Activated CD8-positive, alpha-beta memory T cell treated with anti-CD3 and anti-CD28 coated beads for 36 hours (primary cell): ENCODE data around the gene SRC. TPM values are rescaled to one million over a fixed set of nuclear protein-coding genes. Genes with fewer than 3 reads are reported as not detected.

Experiments
- CTCF ChIA-PET: fragments of 350-600 bp; sonication (Branson Sonifier 250); formaldehyde crosslinking; loops from one replicate; lab custom pipeline; 2021; ENCODE audit warnings: antibody characterized with exemption; lab: Charles Lee
- POLR2A ChIA-PET: fragments of 350-600 bp; sonication (Branson Sonifier 250); formaldehyde crosslinking; loops from one replicate; lab custom pipeline; 2021; ENCODE audit warnings: antibody characterized with exemption; lab: Charles Lee
- total RNA-seq, 2 experiments: library from RNA; stranded (reverse); gene quantifications; one replicate each; pipeline ENCODE4 v1.2.3, GENCODE V29; 2021

The SRC gene
- total RNA-seq: 1 to 10 TPM; 2.3 to 3.2 TPM

DNA sequence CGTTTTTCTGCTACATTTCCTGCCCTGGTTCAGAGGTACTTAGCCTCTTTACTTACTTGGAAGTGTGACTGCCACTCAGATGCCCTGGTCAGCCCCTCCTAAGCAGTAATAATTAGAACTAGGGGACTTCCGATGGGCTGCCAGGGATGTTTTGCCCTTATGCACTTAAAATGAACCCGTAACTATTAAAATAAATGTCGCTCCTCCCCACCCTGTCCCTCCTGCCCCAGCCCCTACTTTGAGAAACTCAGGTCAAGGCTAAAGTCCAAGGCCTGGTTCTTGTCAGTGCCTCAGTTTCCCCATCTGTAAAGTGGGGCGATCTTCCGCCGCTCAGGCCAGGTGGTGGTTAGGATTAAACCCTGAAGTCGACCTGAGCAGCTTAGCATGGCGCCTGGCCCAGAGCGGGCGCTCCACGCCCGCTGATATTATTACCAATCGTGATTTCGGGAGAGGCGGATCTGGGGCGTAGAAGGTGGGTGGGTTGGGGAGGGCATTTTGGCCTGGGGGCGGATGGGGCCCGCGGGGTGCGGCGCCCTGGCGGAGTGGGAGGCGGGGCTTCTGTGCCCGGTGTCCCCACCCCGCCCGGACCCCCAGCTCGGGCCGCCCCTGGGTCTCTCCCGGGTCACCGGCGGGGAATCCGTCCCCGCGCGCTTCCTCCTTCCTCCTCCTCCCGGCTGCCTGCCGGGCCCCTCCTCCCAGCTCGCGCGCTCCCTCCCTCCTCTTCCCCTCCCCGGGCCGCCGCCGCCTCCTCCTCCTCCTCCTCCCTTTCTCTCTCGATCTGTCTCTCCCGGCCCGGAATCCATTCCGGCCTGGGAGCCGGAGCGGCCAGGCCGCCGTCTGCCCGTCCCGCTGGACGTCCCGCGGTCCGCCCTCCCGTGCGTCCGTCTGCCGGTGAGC, at the start of gene SRC:
Gene SRC, plus strand, starts transcription at position 802 of the 897 bp plus-strand sequence. CDS start 38,014 bp downstream, outside the sequence.
- ChIA-PET POLR2A (interaction anchor here (0.6 kb wide), 2 partner anchors 146 to 1799 kb away, joined by 3 to 4 read pairs; no protein-coding TSS in a partner anchor), CTCF (interaction anchor here (0.5 kb wide), 1 partner anchor 43 kb away, joined by 4 read pairs; no protein-coding TSS in a partner anchor)

DNA sequence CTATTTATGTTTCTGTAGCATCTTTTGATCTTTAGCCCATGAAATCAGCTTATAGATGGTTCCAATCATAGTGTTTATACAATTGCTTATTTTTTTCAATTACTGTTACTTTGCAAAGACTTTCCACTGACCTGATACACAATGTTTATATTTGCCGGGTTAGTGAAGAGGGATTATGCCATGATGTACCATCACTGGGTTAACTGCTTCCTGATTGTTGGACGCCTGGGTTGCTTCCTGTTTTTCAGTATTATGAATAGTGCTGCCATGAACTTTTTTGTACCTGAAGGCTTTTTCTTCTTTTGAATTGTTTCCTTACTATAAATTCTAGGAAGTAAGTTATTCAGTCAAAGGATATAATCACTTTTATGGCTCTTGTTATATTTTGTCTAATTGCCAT, 49.6 kb upstream of the SRC start:
- POLR2A ChIA-PET: no interaction called here
- CTCF ChIA-PET: interaction anchor here (1.5 kb wide), 1 partner anchor 14 kb away, joined by 3 read pairs; no protein-coding TSS in a partner anchor

DNA sequence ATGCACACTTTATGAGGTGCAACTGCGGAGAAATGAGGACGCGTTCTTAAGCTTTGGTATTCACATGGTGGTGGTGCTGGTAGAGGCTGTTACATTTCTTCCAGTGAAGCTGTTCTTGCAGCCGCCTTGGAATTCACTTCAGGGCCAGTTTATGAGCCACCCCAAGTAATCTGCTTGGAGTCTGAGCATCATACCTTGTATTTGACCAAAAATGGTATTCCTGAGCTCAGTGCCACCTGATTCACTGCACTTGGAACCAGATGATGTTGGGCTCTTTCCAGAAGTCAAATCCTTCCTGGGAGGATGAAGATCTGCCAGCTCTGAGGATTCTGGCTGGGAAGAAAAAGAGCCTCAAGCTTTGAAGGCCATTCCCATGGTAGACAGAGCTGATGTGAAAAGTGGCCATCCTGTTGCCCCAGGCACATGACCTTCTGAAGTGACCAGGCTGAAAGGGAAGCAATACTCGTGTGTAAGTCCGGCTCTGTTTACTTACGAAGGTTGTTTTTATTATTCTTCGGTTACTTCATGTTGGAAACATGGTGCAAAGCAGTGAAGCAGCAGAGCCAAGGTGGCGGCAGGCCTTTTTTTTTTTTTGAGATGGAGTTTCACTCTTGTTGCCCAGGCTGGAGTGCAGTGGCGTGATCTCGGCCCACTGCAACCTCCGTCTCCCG, 48.7 kb upstream of the SRC start:
- POLR2A ChIA-PET: no interaction called here

DNA sequence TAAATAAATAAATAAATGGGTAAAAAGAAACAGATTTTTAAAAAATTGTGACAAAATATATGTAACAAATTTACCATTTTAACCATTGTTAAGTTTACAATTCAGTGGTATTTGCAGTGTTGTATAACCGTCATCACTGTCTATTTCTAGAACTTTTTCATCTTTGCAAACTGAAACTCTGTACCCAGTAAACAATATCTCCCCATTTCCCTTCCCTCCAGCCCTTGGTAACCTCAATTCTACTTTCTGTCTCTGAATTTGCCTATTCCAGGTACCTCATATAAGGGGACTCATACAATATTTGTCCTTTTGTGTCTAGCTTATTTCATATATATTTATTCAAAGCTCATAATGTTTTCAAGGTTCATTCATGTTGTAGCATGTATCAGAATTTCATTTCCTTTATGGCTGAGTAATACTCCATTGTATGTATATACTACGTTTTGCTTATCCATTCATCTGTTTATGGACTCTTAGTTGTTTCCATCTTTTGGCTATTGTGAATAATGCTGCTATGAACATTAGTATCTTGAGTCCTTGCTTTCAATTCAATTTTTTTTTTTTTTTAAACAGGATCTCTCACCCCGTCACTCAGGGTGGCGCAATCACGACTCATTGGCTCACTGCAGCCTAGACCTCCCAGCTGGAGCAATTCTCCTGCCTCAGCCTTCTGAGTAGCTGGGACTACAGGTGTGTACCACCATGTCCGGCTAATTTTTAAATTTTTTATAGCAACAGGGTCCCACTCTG, 47.6 kb upstream of the SRC start:
- CTCF ChIA-PET: interaction anchor here (0.7 to 1.3 kb wide), 2 partner anchors 63 to 104 kb away, joined by 3 read pairs; no protein-coding TSS in a partner anchor

More for the DNA sequence above, 48.7 kb upstream of the SRC start:
- CTCF ChIA-PET: interaction anchor here (1.5 kb wide), 1 partner anchor 14 kb away, joined by 3 read pairs; no protein-coding TSS in a partner anchor

DNA sequence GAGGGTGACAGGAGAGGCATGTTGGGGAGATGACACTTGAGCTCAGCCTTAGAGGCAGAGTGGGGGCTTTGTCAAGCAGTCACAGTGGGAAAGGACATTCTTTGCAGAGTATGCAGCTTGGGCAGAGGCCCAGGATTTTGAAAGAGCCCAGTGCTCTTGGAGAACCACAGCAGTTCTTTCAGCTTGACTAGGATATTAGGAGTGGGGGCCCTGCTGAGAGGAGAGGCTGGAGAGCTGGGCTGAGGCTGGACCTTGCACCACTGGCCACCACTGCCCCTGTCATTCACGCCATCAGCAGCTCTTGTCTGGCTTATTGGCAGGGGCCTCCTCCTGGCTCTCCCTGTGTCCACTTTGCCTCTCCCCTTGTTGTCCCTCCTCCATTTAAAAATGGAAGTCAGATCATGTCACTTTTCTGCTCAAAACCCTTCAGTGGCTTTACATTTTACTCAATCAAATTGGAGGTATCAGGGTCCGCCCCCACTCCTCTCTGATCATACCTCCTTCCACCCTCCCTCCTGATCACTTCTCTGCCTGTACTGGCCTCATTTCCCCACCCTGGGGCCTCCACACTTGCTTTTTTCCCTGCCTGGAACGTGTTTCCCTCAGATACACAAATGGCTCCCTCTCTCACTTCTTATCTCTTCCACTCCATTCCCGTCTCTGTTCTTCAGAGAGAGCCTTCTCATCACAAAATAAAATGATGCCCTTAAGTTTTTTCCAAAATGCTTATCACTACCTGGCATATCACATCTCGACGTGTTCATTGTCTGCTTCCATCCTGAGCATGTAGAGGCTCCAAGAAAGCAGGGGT, 46.0 kb upstream of the SRC start:
- ChIA-PET POLR2A (no interaction called here), CTCF (no interaction called here)

More for the DNA sequence above, 47.6 kb upstream of the SRC start:
- POLR2A ChIA-PET: no interaction called here

DNA sequence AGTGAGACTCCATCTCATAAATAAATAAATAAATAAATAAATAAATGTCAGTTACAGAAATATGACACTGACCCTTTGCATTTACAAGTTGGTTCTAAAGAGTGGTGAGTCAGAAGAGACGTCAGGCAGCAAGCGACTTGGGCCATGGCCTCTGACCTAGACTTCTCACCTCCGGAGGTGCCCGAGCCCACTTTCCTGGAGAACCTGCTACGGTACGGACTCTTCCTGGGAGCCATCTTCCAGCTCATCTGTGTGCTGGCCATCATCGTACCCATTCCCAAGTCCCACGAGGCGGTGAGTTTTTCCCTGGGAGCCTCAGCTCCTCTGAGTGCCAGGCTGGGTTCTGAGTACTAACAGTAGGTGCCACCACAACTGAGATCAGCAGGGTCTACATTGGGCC, 44.8 kb upstream of the SRC start:
- ChIA-PET POLR2A (no interaction called here), CTCF (no interaction called here)

DNA sequence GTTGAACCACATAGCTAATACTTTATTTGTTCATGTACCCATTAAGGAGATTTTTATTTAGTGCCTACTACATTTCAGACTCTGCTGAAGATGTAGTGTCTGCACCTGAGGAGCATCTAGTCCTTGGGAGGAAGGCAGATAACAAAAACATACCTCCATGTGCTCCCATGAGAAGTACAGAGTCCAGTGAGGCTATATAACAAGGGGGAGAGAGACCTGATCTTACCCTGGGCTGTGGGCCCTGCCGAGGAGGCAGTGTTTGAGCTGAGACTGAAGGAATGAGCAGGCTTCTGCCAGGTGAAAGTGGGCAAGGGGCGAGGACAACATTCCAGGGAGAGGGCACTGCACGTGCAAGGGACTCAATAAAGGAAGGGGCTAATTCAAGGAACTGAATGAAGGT, 44.4 kb upstream of the SRC start:
- POLR2A ChIA-PET: no interaction called here
- CTCF ChIA-PET: no interaction called here

DNA sequence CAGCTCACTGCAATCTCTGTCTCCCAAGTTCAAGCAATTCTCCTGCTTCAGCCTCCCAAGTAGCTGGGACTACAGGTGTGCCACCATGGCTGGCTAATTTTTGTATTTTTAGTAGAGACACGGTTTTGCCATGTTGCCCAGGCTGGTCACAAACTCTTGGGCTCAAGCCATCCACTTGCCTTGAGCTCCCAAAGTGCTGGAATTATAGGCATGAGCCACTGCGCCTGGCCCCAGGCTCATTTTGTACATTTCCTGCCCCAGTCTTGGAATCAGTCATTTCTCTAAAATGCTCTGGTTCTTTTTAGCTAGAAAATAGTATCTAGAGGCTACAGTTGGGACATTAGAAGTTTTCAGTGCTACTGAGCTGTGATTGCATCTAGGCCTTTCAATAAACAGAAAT, 43.0 kb upstream of the SRC start:
- ChIA-PET POLR2A (interaction anchor here (0.6 to 0.7 kb wide), 3 partner anchors 14 to 477 kb away, joined by 3 to 8 read pairs (median 3); no protein-coding TSS in a partner anchor), CTCF (no interaction called here)

DNA sequence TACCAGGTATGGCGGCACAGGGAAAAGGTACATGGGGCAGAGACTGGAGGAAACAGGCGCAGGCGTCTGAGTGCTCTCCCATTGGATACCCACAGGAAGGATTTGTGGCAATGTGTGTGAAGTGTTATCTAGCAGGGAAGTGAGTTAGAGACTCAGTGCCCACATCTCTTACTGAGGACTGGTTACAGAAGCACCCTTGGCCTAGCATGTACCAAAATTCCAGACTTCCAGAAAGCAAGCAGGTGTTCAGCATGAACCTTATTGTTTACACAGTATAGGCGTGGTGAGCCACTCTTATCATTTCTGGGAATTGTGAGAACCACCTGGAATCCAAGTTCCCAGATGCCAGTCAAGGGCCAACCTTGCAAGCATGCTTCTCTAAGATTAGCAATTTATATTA, 42.3 kb upstream of the SRC start:
- CTCF ChIA-PET: no interaction called here
- POLR2A ChIA-PET: interaction anchor here (0.6 kb wide), 1 partner anchor 15 kb away, joined by 8 read pairs; no protein-coding TSS in a partner anchor

DNA sequence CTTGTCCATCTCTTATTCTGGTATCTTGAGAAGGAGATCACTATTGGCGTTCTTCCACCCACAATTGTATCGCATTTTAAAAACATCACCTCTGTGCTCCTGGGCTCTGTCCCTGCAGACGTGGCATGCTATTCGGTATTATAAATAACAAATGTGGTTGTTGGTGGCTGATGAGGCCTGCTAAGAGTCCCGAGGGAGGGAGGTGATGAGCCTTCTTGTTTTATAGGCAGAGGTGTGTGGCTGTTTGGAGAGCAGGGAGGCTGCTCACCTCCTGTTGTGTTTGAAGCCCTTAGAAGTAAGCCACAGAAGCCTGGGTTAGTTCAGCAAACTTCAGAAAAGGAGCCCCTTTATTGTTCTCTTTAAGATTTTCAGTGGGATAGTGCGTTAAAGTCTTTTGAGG, 40.9 kb upstream of the SRC start:
- ChIA-PET POLR2A (no interaction called here), CTCF (interaction anchor here (0.6 to 1.1 kb wide), 2 partner anchors 15 to 80 kb away, joined by 3 read pairs; no protein-coding TSS in a partner anchor)

DNA sequence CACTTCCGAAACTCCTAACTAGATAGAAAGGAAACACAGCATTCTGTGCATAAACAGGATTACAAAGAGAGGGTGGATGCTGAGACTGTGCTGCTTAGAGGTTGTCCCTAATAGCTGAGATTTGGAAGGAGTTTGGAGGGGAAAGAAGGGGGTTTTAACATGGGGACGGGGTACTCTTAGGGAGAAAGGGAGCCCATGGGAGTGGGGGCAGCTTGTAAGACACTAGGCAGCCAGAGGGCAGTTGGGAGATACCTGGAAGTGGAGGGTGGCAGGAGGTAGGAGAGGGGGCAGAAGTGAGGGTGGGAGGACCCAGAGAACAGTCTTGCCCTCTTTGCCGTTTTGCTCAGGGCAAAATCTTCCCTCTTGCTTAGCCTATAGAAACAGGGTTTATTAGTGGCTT, 40.1 kb upstream of the SRC start:
- ChIA-PET POLR2A (no interaction called here), CTCF (interaction anchor here (0.6 to 1.1 kb wide), 2 partner anchors 14 to 79 kb away, joined by 3 read pairs; no protein-coding TSS in a partner anchor)

DNA sequence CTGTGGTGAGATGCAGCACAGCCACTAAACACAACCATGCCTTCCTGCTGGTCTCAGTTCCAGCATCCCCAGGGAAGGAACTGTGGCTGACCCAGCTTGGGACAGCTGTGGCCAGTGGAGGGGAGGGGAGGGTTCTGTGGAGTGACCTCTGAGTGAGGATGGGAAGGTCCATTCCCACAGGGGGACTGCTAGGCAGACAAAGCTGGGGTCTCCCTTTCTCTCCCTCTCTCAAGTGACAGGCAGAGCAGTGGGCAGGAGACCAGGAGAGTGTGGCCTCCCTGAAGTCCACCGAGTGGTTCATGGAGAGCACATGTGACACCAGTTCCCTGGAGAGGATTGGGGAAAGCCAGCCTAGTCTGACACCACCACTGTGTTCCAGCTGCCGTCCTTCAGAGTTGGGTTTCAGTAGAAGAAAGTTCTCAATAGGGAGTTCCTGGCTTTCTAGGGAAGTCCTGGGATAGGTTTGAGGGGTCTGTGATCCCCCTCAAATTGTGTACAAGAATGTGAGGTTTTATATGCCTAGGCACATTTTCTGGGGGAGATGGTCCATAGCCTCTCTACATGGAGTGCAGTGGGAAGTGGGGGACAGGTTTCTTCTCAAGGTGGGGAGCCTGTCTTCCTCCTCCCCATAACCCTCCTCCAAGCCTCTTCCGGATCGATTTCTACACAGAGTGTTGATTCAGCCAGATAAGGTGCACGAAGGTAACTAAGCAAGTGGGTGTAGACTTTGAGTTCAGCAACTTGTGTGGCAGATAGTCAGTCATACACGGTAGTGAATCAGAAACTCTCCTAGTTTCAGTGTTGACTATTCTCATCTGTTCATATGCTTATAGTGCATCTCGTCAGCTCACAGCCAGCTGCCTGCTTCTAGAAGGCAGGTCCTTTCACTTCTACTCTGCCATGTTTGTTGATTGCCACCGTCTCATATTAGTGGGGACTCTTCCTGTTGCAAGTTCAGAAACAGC, 37.6 kb upstream of the SRC start:
- ChIA-PET CTCF (interaction anchor here (1.7 kb wide), 1 partner anchor 71 kb away, joined by 4 read pairs; no protein-coding TSS in a partner anchor), POLR2A (no interaction called here)

DNA sequence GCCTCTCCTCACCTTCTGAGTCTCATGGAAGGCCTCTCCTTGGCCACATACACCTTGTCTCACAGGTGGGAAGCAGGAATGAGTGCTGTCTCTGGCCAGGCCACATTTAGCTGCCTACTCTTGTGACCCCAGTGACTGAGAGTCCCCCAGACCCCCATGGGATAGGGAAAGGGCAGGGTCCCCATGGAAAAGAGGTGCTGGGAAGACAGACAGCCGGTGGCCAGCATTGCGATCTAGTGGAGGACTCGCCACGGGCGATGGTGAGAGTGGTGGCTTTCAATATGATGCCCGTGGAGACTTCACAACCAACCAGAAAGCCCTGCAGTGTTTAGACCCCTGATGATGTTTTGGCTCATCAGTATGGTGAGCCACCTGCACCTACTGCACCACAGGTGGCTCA, 36.6 kb upstream of the SRC start:
- CTCF ChIA-PET: no interaction called here
- POLR2A ChIA-PET: no interaction called here

DNA sequence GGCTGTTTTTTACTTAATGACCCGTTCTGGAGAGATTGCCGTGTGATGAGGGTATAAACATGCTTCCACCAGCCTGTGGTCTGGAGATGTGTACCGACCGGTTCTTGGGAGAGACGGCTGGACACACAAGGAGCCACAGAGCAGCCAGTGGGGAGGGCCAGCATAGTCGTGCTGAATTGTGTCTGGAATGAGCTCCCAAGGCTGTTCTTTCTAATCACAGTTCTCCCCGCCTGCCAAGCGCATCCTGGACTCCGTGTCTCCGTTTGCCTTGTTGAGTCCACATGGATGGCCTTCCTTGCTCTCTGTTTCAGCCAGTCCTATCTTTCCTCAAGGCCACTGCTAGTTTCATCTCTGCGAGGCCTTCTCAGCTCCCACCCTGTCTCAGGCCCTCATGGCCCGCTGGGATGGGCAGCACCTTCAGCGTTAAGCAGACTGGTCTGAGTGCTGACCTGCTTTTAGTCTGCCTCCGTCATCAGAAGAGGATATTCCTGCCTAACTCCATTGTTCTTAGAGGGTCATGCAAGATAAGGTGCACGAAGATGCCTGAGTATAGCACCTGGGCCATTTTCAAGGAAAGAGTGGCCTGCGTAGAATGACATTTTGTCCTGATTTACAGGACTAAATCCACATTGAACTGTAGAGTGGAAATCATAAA, 35.9 kb upstream of the SRC start:
- CTCF ChIA-PET: no interaction called here
- POLR2A ChIA-PET: no interaction called here

DNA sequence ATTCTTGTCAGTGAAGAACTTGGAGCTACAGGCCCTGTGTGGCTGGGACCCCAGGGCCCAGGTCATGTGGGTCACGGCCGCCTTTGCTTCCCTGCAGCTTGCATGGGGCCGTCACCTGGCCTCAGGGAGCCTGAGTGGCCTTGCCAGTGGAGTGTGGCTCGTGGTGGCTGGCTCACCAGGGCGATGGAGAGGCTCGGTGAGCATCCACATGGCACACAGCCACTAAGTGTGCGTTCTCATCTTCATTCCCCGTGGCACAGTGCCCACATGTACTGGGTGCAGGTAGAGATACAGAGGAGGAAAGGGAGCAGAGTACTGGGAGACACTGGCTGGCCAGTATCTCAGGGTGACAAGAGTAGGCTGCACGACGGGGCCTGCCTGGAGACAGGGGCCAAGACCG, 35.0 kb upstream of the SRC start:
- ChIA-PET CTCF (no interaction called here), POLR2A (no interaction called here)

DNA sequence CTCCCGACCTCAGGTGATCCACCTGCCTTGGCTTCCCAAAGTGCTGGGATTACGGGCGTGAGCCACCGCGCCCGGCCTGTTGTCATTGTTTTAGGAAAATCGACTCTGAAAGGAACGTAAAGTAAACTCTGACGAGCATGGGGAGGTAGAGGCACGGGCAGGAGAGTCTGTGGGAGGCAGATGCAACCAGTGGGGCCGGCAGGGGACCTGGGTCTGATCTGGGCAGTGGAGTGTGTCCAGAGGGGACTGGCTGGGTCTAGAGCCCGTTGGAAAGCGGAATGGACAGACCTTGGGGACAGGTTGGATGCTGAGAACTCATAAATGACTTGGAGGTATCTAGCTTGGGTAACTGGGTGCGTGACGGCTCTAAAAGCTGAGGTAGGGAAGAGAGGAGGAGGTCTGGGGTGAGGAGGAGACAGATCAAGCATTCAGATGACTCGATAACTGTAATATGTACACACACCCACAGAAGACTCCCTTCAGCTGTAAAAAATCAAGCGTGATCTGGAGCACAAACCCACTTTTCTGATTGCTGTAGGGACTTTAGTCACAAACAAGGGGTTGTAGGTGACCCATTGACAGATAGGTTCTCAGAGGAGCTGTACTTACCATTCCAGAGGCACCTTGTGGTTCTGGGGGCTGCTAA, 34.1 kb upstream of the SRC start:
- CTCF ChIA-PET: no interaction called here
- POLR2A ChIA-PET: interaction anchor here (0.6 kb wide), 1 partner anchor 23 kb away, joined by 6 read pairs; no protein-coding TSS in a partner anchor
